GM10248 (cell line): ENCODE results near the gene MGAT4A.

Experiments used
- CTCF ChIA-PET: fragments of 300-600 bp; sonication (Branson Sonifier 250); formaldehyde crosslinking; extraction: SDS; loops from one replicate; lab custom pipeline; 2021; ENCODE audit warnings: antibody characterized with exemption; lab: Yijun Ruan, JAX
- POLR2A ChIA-PET: fragments of 350-650 bp; sonication (Branson Sonifier 250); formaldehyde crosslinking; extraction: SDS; loops from one replicate; lab custom pipeline; 2020; ENCODE audit warnings: antibody characterized with exemption; lab: Yijun Ruan, JAX
- DNase-seq: peaks from one replicate; pipeline ENCODE4 v3.0.0; 2012; ENCODE audit errors: extremely low spot score
- TF ChIP-seq, protein P1 (sequence below): IDR thresholded peaks from 2 replicates; pipeline ENCODE4 v1.5.1; 2012; ENCODE audit warnings: mild to moderate bottlenecking, low read depth; ENCODE audit errors: extremely low read depth, missing control alignments, control extremely low read depth

Gene MGAT4A

DNA sequence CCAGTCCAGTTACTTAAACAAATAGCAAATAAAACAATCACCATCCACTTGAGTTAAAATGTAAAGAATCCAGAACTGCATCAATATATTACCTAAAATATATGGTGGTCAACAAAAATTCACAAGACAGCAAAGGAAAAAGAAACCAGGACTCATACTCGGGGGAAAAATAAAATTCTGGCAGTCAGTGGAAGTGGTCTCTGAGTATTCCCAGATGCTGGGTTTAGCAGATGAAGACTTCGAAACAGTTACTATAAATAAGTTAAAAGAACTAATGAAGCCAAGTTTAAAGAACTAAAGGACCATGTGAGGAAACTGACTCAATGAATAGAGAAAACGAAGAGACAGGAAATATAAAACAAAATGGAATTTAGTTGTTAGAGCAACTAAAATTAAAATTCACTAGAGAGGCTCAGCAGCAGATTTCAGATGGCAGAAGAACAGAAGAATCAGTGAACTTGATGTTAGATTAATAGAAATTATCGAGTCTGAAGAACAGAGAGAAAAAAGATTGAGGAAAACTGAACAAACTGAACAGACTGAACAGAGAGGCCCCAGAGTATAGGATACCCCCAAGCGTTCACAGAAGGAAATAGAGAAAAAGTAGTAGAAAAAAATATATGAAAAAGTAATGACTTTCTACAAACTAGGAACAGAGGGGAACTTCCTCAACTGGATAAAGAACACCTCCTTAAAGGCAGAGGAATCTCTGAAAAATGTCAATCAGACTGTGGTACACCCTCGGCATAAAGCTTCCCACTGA is 27.9 kb downstream of the MGAT4A start:
- CTCF ChIA-PET, result interaction anchor here (1.0 to 1.5 kb wide), 3 partner anchors 9 to 54 kb away, joined by 3 to 5 read pairs (median 3); no protein-coding TSS in a partner anchor
- TF ChIP-seq, protein P1, sequence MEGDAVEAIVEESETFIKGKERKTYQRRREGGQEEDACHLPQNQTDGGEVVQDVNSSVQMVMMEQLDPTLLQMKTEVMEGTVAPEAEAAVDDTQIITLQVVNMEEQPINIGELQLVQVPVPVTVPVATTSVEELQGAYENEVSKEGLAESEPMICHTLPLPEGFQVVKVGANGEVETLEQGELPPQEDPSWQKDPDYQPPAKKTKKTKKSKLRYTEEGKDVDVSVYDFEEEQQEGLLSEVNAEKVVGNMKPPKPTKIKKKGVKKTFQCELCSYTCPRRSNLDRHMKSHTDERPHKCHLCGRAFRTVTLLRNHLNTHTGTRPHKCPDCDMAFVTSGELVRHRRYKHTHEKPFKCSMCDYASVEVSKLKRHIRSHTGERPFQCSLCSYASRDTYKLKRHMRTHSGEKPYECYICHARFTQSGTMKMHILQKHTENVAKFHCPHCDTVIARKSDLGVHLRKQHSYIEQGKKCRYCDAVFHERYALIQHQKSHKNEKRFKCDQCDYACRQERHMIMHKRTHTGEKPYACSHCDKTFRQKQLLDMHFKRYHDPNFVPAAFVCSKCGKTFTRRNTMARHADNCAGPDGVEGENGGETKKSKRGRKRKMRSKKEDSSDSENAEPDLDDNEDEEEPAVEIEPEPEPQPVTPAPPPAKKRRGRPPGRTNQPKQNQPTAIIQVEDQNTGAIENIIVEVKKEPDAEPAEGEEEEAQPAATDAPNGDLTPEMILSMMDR, result no peak
- POLR2A ChIA-PET, result no interaction called here
- no peak for DNase-seq

DNA sequence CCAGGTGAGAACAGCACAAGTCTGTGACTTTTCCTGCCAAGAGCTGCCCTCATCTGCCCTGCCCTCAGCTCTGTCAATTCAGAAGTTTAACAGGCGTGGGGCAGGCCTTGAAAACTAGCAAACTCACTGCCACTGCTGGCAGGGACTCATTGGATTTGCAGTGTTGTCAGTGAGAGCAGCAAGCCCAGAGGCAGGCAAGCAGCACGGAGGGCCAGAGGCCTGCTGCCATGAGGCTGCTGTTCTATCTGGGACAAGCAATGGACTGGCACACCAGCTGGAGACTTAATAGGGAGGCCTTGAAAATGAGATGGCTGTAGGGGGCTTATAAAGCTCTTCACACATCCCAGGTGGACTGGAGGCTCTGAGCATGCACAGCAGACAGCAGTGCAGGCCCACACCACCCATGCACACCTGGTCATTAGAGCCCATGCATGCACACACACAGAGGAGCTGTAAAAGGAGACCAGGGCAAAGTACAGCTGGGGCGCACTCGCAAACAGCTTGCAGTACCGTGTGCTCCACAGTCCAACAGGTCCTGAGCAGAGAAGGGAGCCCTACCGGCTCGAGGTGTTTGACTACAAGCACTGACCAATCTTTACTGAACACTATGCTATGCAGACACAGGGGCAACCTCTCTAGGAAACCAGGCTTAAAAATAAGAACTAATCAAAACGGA is 28.7 kb downstream of the MGAT4A start:
- DNase-seq, result no peak
- TF ChIP-seq, protein P1, result no peak
- ChIA-PET POLR2A (no interaction called here), CTCF (interaction anchor here (1.0 to 1.4 kb wide), 2 partner anchors 15 to 53 kb away, joined by 3 to 5 read pairs; no protein-coding TSS in a partner anchor)

DNA sequence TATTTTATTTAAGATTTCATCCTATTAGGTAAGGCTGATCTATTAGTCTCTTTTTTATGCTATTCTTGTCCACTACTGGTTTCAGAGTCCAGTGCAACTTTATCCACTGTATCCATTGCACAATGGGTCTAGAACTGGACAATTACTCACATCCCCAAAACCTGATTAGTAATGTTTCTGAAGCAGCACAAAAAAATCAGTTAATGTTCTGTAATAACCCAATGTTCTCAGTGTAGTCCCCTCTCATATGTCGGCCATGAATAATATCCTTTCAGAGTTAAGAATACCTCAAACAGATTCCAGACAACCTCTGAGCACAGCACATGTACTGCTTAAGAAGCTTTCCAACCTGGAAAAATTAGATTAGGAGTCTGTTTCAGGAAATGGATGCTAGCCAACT is 29.7 kb downstream of the MGAT4A start:
- POLR2A ChIA-PET, result no interaction called here
- CTCF ChIA-PET, result interaction anchor here (1.0 to 1.4 kb wide), 2 partner anchors 10 to 14 kb away, joined by 3 read pairs; no protein-coding TSS in a partner anchor
- TF ChIP-seq, protein P1, result no peak
- DNase-seq, result no peak

DNA sequence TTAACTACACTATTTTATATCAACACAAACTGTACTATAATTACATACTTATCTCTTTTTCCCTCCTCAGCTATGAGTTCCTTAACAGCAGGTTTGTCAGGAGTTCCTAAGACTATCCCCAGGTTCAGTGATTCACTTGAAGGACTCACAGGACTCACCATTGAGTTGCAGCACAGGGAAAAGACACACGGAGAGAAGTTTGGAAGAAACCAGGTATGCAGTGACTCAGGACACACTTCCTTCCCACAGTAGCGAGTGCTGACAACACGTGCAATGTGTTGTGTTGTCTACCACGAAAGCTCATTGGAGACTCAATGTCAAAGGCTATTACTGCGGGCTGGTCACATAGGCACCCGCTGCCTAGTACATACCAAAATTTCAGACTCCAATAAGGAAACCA is 32.0 kb downstream of the MGAT4A start:
- DNase-seq, result no peak
- TF ChIP-seq, protein P1, result no peak
- POLR2A ChIA-PET, result no interaction called here
- CTCF ChIA-PET, result interaction anchor here (1.0 to 1.4 kb wide), 3 partner anchors 8 to 27 kb away, joined by 3 to 5 read pairs (median 3); no protein-coding TSS in a partner anchor

DNA sequence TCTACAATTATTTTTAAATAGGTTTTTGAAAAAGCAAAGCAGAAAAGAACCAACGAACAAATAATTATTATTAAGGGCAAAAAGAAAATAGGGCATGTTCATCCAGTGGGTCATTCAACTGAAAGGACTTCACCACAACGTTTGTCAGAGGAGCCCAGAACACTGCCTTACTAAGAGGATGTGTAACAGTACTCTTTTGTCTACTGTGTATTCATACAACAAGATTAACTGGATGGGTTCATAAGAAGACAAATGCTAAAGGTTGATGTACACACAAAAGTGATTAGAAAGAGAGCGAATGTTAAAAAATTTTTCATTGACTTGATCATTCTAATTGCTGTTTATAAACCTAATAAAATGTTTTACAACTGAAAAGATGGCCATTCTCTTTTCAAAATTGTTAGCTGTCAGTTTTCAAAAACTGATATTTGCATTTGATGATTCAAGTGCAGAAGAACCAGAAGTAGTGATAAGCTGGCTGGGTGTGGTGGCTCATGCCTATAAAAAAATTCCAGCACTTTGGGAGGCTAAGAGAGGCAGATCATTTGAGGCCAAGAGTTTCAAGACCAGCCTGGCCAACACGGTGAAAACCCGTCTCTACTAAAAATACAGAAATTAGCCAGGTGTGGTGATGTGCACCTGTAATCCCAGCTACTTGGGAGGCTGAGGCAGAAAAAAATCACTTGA is 33.1 kb downstream of the MGAT4A start:
- DNase-seq, result no peak
- POLR2A ChIA-PET, result no interaction called here
- CTCF ChIA-PET, result interaction anchor here (1.2 to 1.4 kb wide), 2 partner anchors 9 to 28 kb away, joined by 3 to 5 read pairs; no protein-coding TSS in a partner anchor
- TF ChIP-seq, protein P1, result no peak

DNA sequence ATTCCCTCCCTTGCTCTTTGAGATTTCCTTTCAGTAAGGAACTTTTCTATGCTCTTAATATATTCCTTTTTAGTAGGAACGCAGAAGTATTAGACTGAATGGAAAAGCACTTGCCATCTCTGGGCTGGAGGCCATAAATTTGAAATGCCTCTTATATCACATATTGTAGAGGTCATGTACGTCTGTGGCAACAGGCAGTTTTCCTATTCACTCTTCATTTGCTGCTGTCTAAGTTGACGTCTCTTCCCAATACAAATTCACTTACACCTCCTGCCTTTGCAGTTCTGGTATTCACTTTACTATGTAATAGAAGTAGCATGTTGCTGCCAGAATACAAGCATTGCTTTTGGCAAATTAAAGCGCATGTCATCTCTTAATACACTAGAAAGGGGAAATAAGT is 34.7 kb downstream of the MGAT4A start:
- ChIA-PET POLR2A (no interaction called here), CTCF (no interaction called here)
- DNase-seq, result no peak
- TF ChIP-seq, protein P1, result no peak
